Measurements from ENCODE around the gene SSMEM1.
"Not testable (repeated sequence)": the region's sequence is repeated elsewhere in the genome, so short reads cannot be mapped to it uniquely, and the experiment has no call there.

The SSMEM1 gene

GRCh38 chr7:130249626-130250025, 42.0 kb downstream of the SSMEM1 start:
- not testable (repeated sequence) for DNase-seq (ENCODE audit: low read depth)

- DNase-seq (ENCODE audit: low read depth): no peak
Observed at GRCh38 chr7:130254555-130254954, 46.9 kb downstream of the SSMEM1 start.

- no peak for DNase-seq (ENCODE audit: low read depth)
Observed at GRCh38 chr7:130256704-130257103, 49.0 kb downstream of the SSMEM1 start.

- DNase-seq (ENCODE audit: low read depth): no peak
Observed at GRCh38 chr7:130258494-130259078, 50.9 kb downstream of the SSMEM1 start.

- no peak for DNase-seq (ENCODE audit: low read depth)
Observed at GRCh38 chr7:130262448-130262847, 54.8 kb downstream of the SSMEM1 start.

GRCh38 chr7:130263130-130263529, 55.5 kb downstream of the SSMEM1 start:
- DNase-seq (ENCODE audit: low read depth): no peak
